ENCODE results near the gene TMEM132C.

The TMEM132C gene

GRCh38 chr12:128290938-128291337, 24.0 kb downstream of the TMEM132C start:
- Histone ChIP-seq H3K4me3 (ENCODE audit: low read length) (no peak overlapping the region), H3K4me2 (ENCODE audit: low read depth, low read length) (no peak overlapping the region), H4K20me1 (ENCODE audit: insufficient read depth, low read length) (no peaks in the 10 kb centered on the region), H3K27me3 (replicated peaks; ENCODE audit: insufficient read depth, low read length) (no peaks in the 10 kb centered on the region), H3K9ac (ENCODE audit: low read length) (no peak overlapping the region), H3K9me2 (replicated peaks; ENCODE audit: insufficient read depth, low read length) (no peaks in the 10 kb centered on the region), H2AFZ (ENCODE audit: low read length) (no peak overlapping the region), H3K4me1 (ENCODE audit: low read length) (no peaks in the 10 kb centered on the region), H3K79me2 (ENCODE audit: low read length) (no peaks in the 10 kb centered on the region), H3K9me3 (replicated peaks; ENCODE audit: insufficient read depth, low read length) (no peaks in the 10 kb centered on the region), H3K36me3 (replicated peaks; ENCODE audit: insufficient read depth, low read length) (no peaks in the 10 kb centered on the region), H3F3A (ENCODE audit: insufficient read depth, low read length) (no peaks in the 10 kb centered on the region), H3K27ac (ENCODE audit: low read length) (no peak overlapping the region)
- TF ChIP-seq CTCF (IDR thresholded peaks at IDR 0.05; ENCODE audit: low read length) = no peak
- no peak for TF ChIP-seq EZH2phosphoT487 (IDR thresholded peaks at IDR 0.05; ENCODE audit: low read length)
- TF ChIP-seq EZH2 (optimal IDR thresholded peaks at IDR 0.05; ENCODE audit: low read depth, low read length) = no peak
- no peak for DNase-seq

GRCh38 chr12:128298091-128298748, 31.2 kb downstream of the TMEM132C start:
- H3K79me2 ChIP-seq (ENCODE audit: low read length) = no peaks in the 10 kb centered on the region
- no peak for DNase-seq
- no peaks in the 10 kb centered on the region for H3K9me3 ChIP-seq (replicated peaks; ENCODE audit: insufficient read depth, low read length)
- no peaks in the 10 kb centered on the region for H3K9me2 ChIP-seq (replicated peaks; ENCODE audit: insufficient read depth, low read length)
- H3K9ac ChIP-seq (ENCODE audit: low read length) = no peak overlapping the region
- H3K4me2 ChIP-seq (ENCODE audit: low read depth, low read length) = no peak overlapping the region
- no peaks in the 10 kb centered on the region for H4K20me1 ChIP-seq (ENCODE audit: insufficient read depth, low read length)
- no peak overlapping the region for H2AFZ ChIP-seq (ENCODE audit: low read length)
- H3K27ac ChIP-seq (ENCODE audit: low read length) = no peak overlapping the region
- H3F3A ChIP-seq (ENCODE audit: insufficient read depth, low read length) = no peaks in the 10 kb centered on the region
- TF ChIP-seq EZH2phosphoT487 (IDR thresholded peaks at IDR 0.05; ENCODE audit: low read length) = no peak
- no peak for TF ChIP-seq EZH2 (optimal IDR thresholded peaks at IDR 0.05; ENCODE audit: low read depth, low read length)
- TF ChIP-seq CTCF (IDR thresholded peaks at IDR 0.05; ENCODE audit: low read length) = no peak
- no peak overlapping the region for H3K4me3 ChIP-seq (ENCODE audit: low read length)
- no peaks in the 10 kb centered on the region for H3K4me1 ChIP-seq (ENCODE audit: low read length)
- no peaks in the 10 kb centered on the region for H3K36me3 ChIP-seq (replicated peaks; ENCODE audit: insufficient read depth, low read length)
- no peaks in the 10 kb centered on the region for H3K27me3 ChIP-seq (replicated peaks; ENCODE audit: insufficient read depth, low read length)

- Histone ChIP-seq H3K36me3 (replicated peaks; ENCODE audit: insufficient read depth, low read length) (no peaks in the 10 kb centered on the region), H3K4me1 (ENCODE audit: low read length) (no peaks in the 10 kb centered on the region), H3K9me2 (replicated peaks; ENCODE audit: insufficient read depth, low read length) (no peaks in the 10 kb centered on the region), H3K4me3 (ENCODE audit: low read length) (no peak overlapping the region), H3K9ac (ENCODE audit: low read length) (no peak overlapping the region), H3K27me3 (replicated peaks; ENCODE audit: insufficient read depth, low read length) (no peaks in the 10 kb centered on the region), H2AFZ (ENCODE audit: low read length) (no peak overlapping the region), H3F3A (ENCODE audit: insufficient read depth, low read length) (no peaks in the 10 kb centered on the region), H3K79me2 (ENCODE audit: low read length) (no peaks in the 10 kb centered on the region), H3K9me3 (replicated peaks; ENCODE audit: insufficient read depth, low read length) (no peaks in the 10 kb centered on the region), H4K20me1 (ENCODE audit: insufficient read depth, low read length) (no peaks in the 10 kb centered on the region), H3K27ac (ENCODE audit: low read length) (no peak overlapping the region), H3K4me2 (ENCODE audit: low read depth, low read length) (no peak overlapping the region)
- DNase-seq = no peak
- TF ChIP-seq CTCF (IDR thresholded peaks at IDR 0.05; ENCODE audit: low read length) (no peak), EZH2phosphoT487 (IDR thresholded peaks at IDR 0.05; ENCODE audit: low read length) (no peak), EZH2 (optimal IDR thresholded peaks at IDR 0.05; ENCODE audit: low read depth, low read length) (no peak)
Measured at GRCh38 chr12:128305336-128305892, 38.4 kb downstream of the TMEM132C start.

All from MM.1S (cell line).